Stomach (tissue), 9 donors: ENCODE results near the gene RXRA. TPM values are rescaled to one million over a fixed set of nuclear protein-coding genes. Genes with fewer than 3 reads are reported as not detected.
"Not testable (repeated sequence)": the region's sequence is repeated elsewhere in the genome, so short reads cannot be mapped to it uniquely, and the experiment has no call there.

ENCODE experiments used
- DNase-seq, 2 donors: peaks; one replicate each; pipeline versions ENCODE4 v3.0.0 to v3.0.0-alpha.2; 2013 to 2019
- H3K27ac ChIP-seq, 5 donors: fragments of 200-600 bp in 4 of 5; sonication (generic) in 4 of 5; one replicate each; pipeline ENCODE4 v1.5.1; 2013 to 2019; ENCODE audit warnings: mild to moderate bottlenecking in 1 of 5, moderate library complexity in 1 of 5
- H3K27me3 ChIP-seq, 3 donors: fragments of 200-600 bp; sonication (generic); one replicate each; pipeline ENCODE4 v1.5.1; 2017 to 2019; ENCODE audit warnings: mixed run types in 1 of 3
- H3K36me3 ChIP-seq, 4 donors: fragments of 200-600 bp; sonication (generic); 1 replicate in 3 of 4; 2 replicates in 1 of 4; pipeline ENCODE4 v1.5.1; 2016 to 2019
- H3K4me1 ChIP-seq, 4 donors: fragments of 200-600 bp; sonication (generic); one replicate each; pipeline ENCODE4 v1.5.1; 2016 to 2019
- H3K4me3 ChIP-seq, 4 donors: fragments of 200-600 bp; sonication (generic) in 3 of 4; one replicate each; pipeline ENCODE4 v1.5.1; 2016 to 2019; ENCODE audit warnings: mild to moderate bottlenecking in 1 of 4
- H3K9me3 ChIP-seq, 4 donors: fragments of 200-600 bp; sonication (generic); one replicate each; pipeline ENCODE4 v1.5.1; 2016 to 2019
- CTCF ChIP-seq, 7 experiments: fragments of 450-650 bp in 4 of 7; fragments of 200-600 bp in 3 of 7; sonication (generic) in 3 of 7; IDR thresholded peaks; one replicate each; pipeline ENCODE4 v1.5.1; 2016 to 2019; ENCODE audit warnings: antibody characterized with exemption in 7 of 7, control low read depth in 2 of 7, mild to moderate bottlenecking in 1 of 7
- EP300 ChIP-seq: sonication (generic); formaldehyde crosslinking; IDR thresholded peaks from one replicate; pipeline ENCODE4 v1.6.1; 2017; ENCODE audit warnings: antibody characterized with exemption
- POLR2A ChIP-seq, 4 donors: fragments of 450-650 bp; IDR thresholded peaks; one replicate each; pipeline ENCODE4 v1.6.1; 2016; ENCODE audit warnings: antibody characterized with exemption in 4 of 4, control low read depth in 2 of 4, mild to moderate bottlenecking in 1 of 4, moderate library complexity in 1 of 4
- POLR2AphosphoS5 ChIP-seq, 3 donors: sonication (generic); formaldehyde crosslinking; IDR thresholded peaks; one replicate each; pipeline ENCODE4 v1.6.1; 2016; ENCODE audit warnings: antibody characterized with exemption in 3 of 3
- WGBS, 5 donors: extraction: QIAGEN DNeasy Blood & Tissue Kit in 3 of 5; methylation state at CpG; one replicate each; pipeline versions ENCODE4 v1.1.5 to v1.1.7; 2013 to 2018; 5-methylcytosine and 5-hydroxymethylcytosine counted together
- intact Hi-C: fragments of 100-400 bp; cut with DNase I; formaldehyde crosslinking; loops from one replicate; pipeline ENCODE4 v1.15.1; 2023; ENCODE audit warnings: low total_unique reads
- polyA plus RNA-seq, 3 donors: library from polyadenylated mRNA; stranded (reverse); fragments of 200-250 nt; gene quantifications; one replicate each; pipeline ENCODE4 v1.2.3, GENCODE V29; 2013
- total RNA-seq, 5 donors: library from RNA; depleted of rRNA; stranded (reverse); fragments of >200 nt; gene quantifications; one replicate each; pipeline versions ENCODE4 v1.1.0 to v1.2.3, GENCODE V29; 2014 to 2016
- donor health status: healthy with polysubstance abuse.
- donor health status: Bipolar disorder and iron deficiency.
- donor health status: healthy.

The RXRA gene
- total and polyA plus RNA-seq, 8 donors: 14.0 to 68.4 (median 29.3) TPM

GRCh38 chr9:134304690-134305089 is 21.6 kb upstream of the RXRA start:
- Histone ChIP-seq H3K27me3 (no peaks in the 10 kb centered on the region), H3K36me3 (no peaks in the 10 kb centered on the region), H3K9me3 (no peaks in the 10 kb centered on the region), H3K27ac (no peak overlapping the region), H3K4me1 (peaks cover 0 to 12% (median 6%) of the 10 kb centered on the region in 4 donors), H3K4me3 (no peak overlapping the region)
- TF ChIP-seq POLR2AphosphoS5 (IDR thresholded peaks at IDR 0.05) (no peak), EP300 (no peak), CTCF (IDR thresholded peaks at IDR 0.05) (no peak), POLR2A (IDR thresholded peaks at IDR 0.05) (no peak)
- 37 to 69% (median 64%) methylated on average over 11 of the region's 11 CpGs for WGBS, 5 donors
- no peak for DNase-seq
- intact Hi-C loops: no loop called here

- TF ChIP-seq POLR2A (IDR thresholded peaks at IDR 0.05) (no peak), CTCF (IDR thresholded peaks at IDR 0.05) (no peak), POLR2AphosphoS5 (IDR thresholded peaks at IDR 0.05) (no peak), EP300 (no peak)
- H3K4me3 ChIP-seq: no peak overlapping the region
- peaks cover 0 to 12% (median 6%) of the 10 kb centered on the region in 4 donors for H3K4me1 ChIP-seq
- no peak for DNase-seq
- WGBS, 5 donors: 97 to 100% (median 100%) methylated on average over 1 of the region's 1 CpG
- no peaks in the 10 kb centered on the region for H3K9me3 ChIP-seq
- no peaks in the 10 kb centered on the region for H3K36me3 ChIP-seq
- no peaks in the 10 kb centered on the region for H3K27me3 ChIP-seq
- intact Hi-C loops: no loop called here
- H3K27ac ChIP-seq: no peak overlapping the region
Measured at GRCh38 chr9:134305533-134305932, 20.7 kb upstream of the RXRA start.

- H3K27ac ChIP-seq, intact Hi-C loops, H3K4me3 ChIP-seq, DNase-seq, H3K36me3 ChIP-seq, H3K27me3 ChIP-seq, H3K9me3 ChIP-seq: not testable (repeated sequence)
- peaks cover 0 to 12% (median 6%) of the 10 kb centered on the region in 4 donors for H3K4me1 ChIP-seq
Measured at GRCh38 chr9:134306042-134306441, 20.2 kb upstream of the RXRA start.

DNA sequence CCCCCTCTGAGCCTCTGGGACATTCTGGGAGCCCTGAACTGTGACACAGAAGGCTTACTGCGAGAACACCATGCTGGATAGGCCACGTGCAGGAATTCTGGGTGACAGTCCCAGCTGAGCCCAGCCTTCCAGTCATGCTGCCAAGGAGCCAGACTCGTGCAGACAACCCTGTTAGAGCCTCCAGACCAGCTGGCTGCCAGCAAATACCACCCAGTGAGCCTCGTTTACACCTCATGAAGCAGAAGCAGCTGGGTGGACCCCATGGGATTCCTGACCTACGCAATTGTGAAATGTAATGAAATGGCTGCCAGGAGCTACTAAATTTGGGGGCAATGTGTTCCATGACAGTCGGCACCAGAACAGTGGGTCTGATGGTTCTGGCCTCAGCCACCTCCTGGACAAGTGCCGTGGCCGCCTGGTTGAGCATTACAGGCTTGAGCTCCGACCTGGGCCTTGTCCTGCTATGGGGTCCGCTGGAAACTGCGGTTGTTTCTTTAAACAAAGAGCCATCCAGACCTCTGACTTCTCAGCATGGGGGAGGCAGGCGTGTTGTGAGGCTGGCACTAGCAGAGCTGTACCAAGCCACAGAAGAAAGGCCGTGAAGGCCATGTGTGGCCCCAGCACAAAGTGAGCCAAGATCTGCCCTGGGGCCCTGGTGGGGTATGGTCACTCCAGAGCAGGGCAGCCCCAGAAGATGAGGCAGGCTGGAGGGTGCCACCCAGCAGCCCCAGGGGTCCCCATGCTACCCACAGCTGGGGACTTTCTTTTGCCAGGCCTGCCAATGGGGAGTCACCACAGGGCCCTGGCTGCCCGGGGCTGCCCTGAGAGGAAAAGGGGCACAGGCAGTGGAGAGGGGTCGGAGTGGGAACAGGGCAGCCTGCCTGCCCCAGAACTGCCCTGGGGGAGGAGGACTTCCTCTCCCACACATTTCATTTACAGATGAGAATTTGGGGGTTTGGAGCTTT is 19.3 kb upstream of the RXRA start:
- Histone ChIP-seq H3K27me3 (no peaks in the 10 kb centered on the region), H3K4me3 (no peak overlapping the region), H3K9me3 (no peaks in the 10 kb centered on the region), H3K4me1 (peaks cover 0 to 12% (median 6%) of the 10 kb centered on the region in 4 donors), H3K27ac (no peak overlapping the region), H3K36me3 (no peaks in the 10 kb centered on the region)
- TF ChIP-seq EP300: no peak
- no peak for TF ChIP-seq POLR2A (IDR thresholded peaks at IDR 0.05)
- no peak for TF ChIP-seq POLR2AphosphoS5 (IDR thresholded peaks at IDR 0.05)
- intact Hi-C loops: no loop called here
- no peak for DNase-seq
- 82 to 89% (median 87%) methylated on average over 10 to 15 of the region's 15 CpGs for WGBS, 5 donors

- no peaks in the 10 kb centered on the region for H3K9me3 ChIP-seq
- no peaks in the 10 kb centered on the region for H3K36me3 ChIP-seq
- no peak for DNase-seq
- no peaks in the 10 kb centered on the region for H3K27me3 ChIP-seq
- WGBS, 5 donors: 53 to 70% (median 56%) methylated on average over 15 to 17 of the region's 17 CpGs
- H3K4me3 ChIP-seq: no peak overlapping the region
- intact Hi-C loops: no loop called here
- no peak overlapping the region for H3K27ac ChIP-seq
- TF ChIP-seq POLR2A (IDR thresholded peaks at IDR 0.05) (no peak), CTCF (IDR thresholded peaks at IDR 0.05) (no peak)
- peaks cover 0 to 12% (median 6%) of the 10 kb centered on the region in 4 donors for H3K4me1 ChIP-seq
Measured at GRCh38 chr9:134307674-134308638, 18.3 kb upstream of the RXRA start.

DNA sequence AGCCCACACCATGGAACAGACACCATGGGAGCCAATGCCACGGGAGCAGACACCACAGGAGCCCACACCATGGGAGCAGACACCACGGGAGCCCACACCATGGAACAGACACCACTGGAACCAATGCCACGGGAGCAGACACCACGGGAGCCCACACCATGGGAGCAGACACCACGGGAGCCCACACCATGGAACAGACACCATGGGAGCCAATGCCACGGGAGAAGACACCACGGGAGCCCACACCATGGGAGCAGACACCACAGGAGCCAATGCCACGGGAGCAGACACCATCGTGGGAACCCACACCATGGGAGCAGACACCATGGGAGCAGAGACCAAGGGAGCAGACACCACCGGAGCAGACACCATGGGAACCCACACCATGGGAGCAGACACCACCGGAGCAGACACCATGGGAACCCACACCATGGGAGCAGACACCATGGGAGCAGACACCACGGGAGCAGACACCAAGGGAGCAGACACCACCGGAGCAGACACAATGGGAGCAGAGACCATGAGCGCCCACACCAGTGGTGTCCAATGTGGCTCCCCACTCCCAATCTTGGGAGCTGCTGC is 17.5 kb upstream of the RXRA start:
- DNase-seq, H3K36me3 ChIP-seq, H3K27ac ChIP-seq, H3K27me3 ChIP-seq, H3K9me3 ChIP-seq, intact Hi-C loops, H3K4me3 ChIP-seq: not testable (repeated sequence)
- WGBS, 5 donors: 90 to 94% (median 92%) methylated on average over 11 to 14 of the region's 14 CpGs
- peaks cover 0 to 12% (median 6%) of the 10 kb centered on the region in 4 donors for H3K4me1 ChIP-seq
